H7 (cell line): Measurements from ENCODE around the gene FOXS1. TPM values are rescaled to one million over a fixed set of nuclear protein-coding genes. Genes with fewer than 3 reads are reported as not detected.

Experiments
- DNase-seq: peaks from one replicate; pipeline ENCODE4 v3.0.0; 2012
- H3K27me3 ChIP-seq: 2 replicates; pipeline ENCODE4 v1.6.0; 2011; ENCODE audit warnings: mild to moderate bottlenecking, low read length; ENCODE audit not compliant: control insufficient read depth, insufficient read depth
- H3K36me3 ChIP-seq: replicated peaks from 2 replicates; pipeline ENCODE4 v1.5.1; 2011; ENCODE audit warnings: low read length; ENCODE audit not compliant: control insufficient read depth, insufficient read depth
- H3K4me3 ChIP-seq: 2 replicates; pipeline ENCODE4 v1.5.1; 2011; ENCODE audit warnings: low read depth, mild to moderate bottlenecking, control low read depth, low read length, moderate library complexity; ENCODE audit not compliant: insufficient read depth
- total RNA-seq: library from RNA; depleted of rRNA; stranded (reverse); fragments of >200 nt; shearing (Covaris generic); gene quantifications from 2 replicates; pipeline ENCODE4 v1.2.3, GENCODE V29; 2014

Gene FOXS1
- total RNA-seq, 1 experiment from 2014 or later = 0.38 TPM

- Histone ChIP-seq H3K36me3 (no peaks in the 10 kb centered on the region), H3K27me3 (peaks cover 28% of the 10 kb centered on the region), H3K4me3 (no peak overlapping the region)
- DNase-seq = no peak
These were observed 20.8 kb upstream of the FOXS1 start for GRCh38 chr20:31866221-31866620.

- DNase-seq = no peak
- no peak overlapping the region for H3K4me3 ChIP-seq
- peaks cover 18% of the 10 kb centered on the region for H3K27me3 ChIP-seq
- H3K36me3 ChIP-seq = no peaks in the 10 kb centered on the region
These were observed 19.4 kb upstream of the FOXS1 start for GRCh38 chr20:31864521-31865400.

- no peak for DNase-seq
- Histone ChIP-seq H3K27me3 (peaks cover 9% of the 10 kb centered on the region), H3K36me3 (no peaks in the 10 kb centered on the region), H3K4me3 (no peak overlapping the region)
These were observed 18.1 kb upstream of the FOXS1 start for GRCh38 chr20:31863296-31864085.

- H3K4me3 ChIP-seq = peak overlapping the region; percentile 80; the same call in 1 of the 2 replicates
- peaks cover 7% of the 10 kb centered on the region for H3K27me3 ChIP-seq
- H3K36me3 ChIP-seq = no peaks in the 10 kb centered on the region
- no peak for DNase-seq
These were observed 17.1 kb upstream of the FOXS1 start for GRCh38 chr20:31862506-31862905.

GRCh38 chr20:31862157-31862470, 16.7 kb upstream of the FOXS1 start:
- Histone ChIP-seq H3K27me3 (peaks cover 7% of the 10 kb centered on the region), H3K36me3 (no peaks in the 10 kb centered on the region), H3K4me3 (peak overlapping the region; percentile 80)
- DNase-seq = no peak

GRCh38 chr20:31861385-31862156, 16.2 kb upstream of the FOXS1 start:
- H3K36me3 ChIP-seq = no peaks in the 10 kb centered on the region
- DNase-seq = peak; percentile 100
- H3K27me3 ChIP-seq = peaks cover 7% of the 10 kb centered on the region
- H3K4me3 ChIP-seq = peak overlapping the region; percentile 80

- DNase-seq = peak; percentile 94
- Histone ChIP-seq H3K36me3 (no peaks in the 10 kb centered on the region), H3K27me3 (peaks cover 7% of the 10 kb centered on the region)
These were observed 15.7 kb upstream of the FOXS1 start for GRCh38 chr20:31861135-31861384.

GRCh38 chr20:31860390-31861134, 15.2 kb upstream of the FOXS1 start:
- DNase-seq = peak; percentile 83
- Histone ChIP-seq H3K36me3 (no peaks in the 10 kb centered on the region), H3K27me3 (peaks cover 7% of the 10 kb centered on the region), H3K4me3 (peak overlapping the region; percentile 80)

More at GRCh38 chr20:31861135-31861384, 15.7 kb upstream of the FOXS1 start:
- peak overlapping the region; percentile 80 for H3K4me3 ChIP-seq

- no peak for DNase-seq
- H3K4me3 ChIP-seq = no peak overlapping the region
- H3K27me3 ChIP-seq = peaks cover 7% of the 10 kb centered on the region
- no peaks in the 10 kb centered on the region for H3K36me3 ChIP-seq
These were observed 14.6 kb upstream of the FOXS1 start for GRCh38 chr20:31859998-31860380.

GRCh38 chr20:31859266-31859997, 14.0 kb upstream of the FOXS1 start:
- Histone ChIP-seq H3K36me3 (no peaks in the 10 kb centered on the region), H3K27me3 (peaks cover 7% of the 10 kb centered on the region), H3K4me3 (no peak overlapping the region)
- no peak for DNase-seq

- peaks cover 7% of the 10 kb centered on the region for H3K27me3 ChIP-seq
These were observed 13.3 kb upstream of the FOXS1 start for GRCh38 chr20:31858760-31859083.

GRCh38 chr20:31857861-31858759, 12.7 kb upstream of the FOXS1 start:
- Histone ChIP-seq H3K27me3 (peaks cover 7% of the 10 kb centered on the region), H3K4me3 (no peak overlapping the region), H3K36me3 (no peaks in the 10 kb centered on the region)
- DNase-seq = no peak

More at GRCh38 chr20:31858760-31859083, 13.3 kb upstream of the FOXS1 start:
- Histone ChIP-seq H3K4me3 (no peak overlapping the region), H3K36me3 (no peaks in the 10 kb centered on the region)
- DNase-seq = no peak

- Histone ChIP-seq H3K36me3 (no peaks in the 10 kb centered on the region), H3K27me3 (peaks cover 9% of the 10 kb centered on the region), H3K4me3 (no peak overlapping the region)
- no peak for DNase-seq
These were observed 11.1 kb upstream of the FOXS1 start for GRCh38 chr20:31856516-31856915.
